GM13977 (cell line): Measurements from ENCODE around the gene MIOX.

Experiments used
- DNase-seq: peaks from one replicate; pipeline ENCODE4 v3.0.0; 2012; ENCODE audit warnings: low spot score
- CTCF ChIP-seq: IDR thresholded peaks from 2 replicates; pipeline ENCODE4 v1.5.1; 2012; ENCODE audit warnings: mild to moderate bottlenecking, control low read depth; ENCODE audit not compliant: insufficient read depth; ENCODE audit errors: extremely low read depth, missing control alignments
- in situ Hi-C: fragments of 300-500 bp; cut with MboI; formaldehyde crosslinking; loops from one replicate; pipeline ENCODE4 v1.12.0; 2022; ENCODE audit warnings: low sequenced_read_pairs, low pct_unique_long_range_greater_than_20kb, mixed read lengths, inconsistent platforms; ENCODE audit not compliant: unreplicated experiment

MIOX gene

DNA sequence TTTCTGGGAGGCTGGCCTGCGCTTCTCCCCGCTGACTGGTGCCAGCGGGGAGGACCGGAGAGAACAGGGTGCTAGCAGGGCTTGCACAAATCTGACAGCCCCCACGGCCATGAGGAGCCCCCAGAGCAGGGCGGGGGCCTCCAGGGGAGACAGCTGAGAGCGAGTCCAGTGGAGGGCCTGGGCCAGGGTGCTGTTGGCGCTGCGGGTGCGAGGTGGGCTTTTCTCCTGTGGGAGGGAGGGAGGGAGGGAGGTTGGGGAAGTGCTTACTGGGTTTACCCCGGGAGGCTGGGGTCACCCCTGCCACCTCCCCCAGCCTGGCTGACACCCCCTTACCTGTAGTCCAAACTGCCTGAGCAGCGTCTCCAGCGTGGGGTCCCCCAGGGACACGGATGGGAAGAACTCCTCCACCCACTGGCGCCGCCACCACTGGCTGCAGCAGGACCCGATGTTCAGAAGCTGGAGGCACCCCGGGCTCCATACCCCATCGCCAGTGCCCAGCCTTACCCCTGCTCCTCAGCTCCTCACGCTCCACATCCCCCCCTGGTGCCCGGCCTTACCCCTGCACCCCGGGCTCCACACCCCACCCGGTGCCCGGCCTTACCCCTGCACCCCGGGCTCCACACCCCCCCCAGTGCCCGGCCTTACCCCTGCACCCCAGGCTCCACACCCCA lies 17.0 kb downstream of the MIOX start:
- peak; percentile 7 for TF ChIP-seq CTCF
- in situ Hi-C loops: no loop called here
- no peak for DNase-seq

DNA sequence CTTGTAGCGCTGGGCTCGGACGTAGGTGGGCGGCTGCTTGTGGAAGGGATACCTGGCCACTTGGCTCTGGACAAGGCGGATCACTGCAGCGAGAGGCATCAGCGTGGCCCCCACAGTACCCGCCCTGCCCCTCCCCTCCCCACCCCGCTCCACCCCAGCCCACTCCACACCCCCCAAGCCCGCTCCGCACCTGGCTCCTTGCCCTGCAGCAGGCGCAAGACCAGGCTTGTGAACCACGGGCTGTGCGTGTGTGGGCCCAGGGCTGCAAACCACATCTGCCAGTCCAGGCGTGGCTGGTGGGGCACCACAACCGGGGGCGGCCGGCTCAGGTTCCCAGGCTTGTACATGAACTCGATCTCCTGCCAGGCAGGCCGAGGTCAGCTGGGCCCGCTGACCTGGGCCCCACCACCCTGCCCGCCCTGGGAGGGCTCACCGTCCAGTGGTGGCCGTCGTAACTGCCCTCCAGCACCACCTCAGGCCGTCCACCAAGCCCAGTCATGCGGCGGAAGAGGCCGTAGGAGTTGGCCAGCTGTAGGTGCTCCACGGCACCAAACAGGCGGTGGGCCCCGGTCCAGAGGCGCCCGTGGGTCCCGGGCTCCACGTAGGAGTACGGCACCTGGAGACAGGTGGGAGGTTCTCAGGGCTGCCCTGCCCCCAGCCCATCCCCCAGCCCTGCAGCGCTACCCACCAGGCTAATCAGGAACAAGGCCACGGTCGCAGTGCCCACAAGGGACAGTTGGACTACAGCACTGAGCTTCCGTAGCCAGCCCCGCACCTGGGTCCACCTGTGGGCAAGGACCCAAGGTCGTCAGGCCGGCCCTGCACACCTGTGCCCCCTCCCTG lies 17.9 kb downstream of the MIOX start:
- DNase-seq: no peak
- in situ Hi-C loops: no loop called here
- TF ChIP-seq CTCF: no peak

DNA sequence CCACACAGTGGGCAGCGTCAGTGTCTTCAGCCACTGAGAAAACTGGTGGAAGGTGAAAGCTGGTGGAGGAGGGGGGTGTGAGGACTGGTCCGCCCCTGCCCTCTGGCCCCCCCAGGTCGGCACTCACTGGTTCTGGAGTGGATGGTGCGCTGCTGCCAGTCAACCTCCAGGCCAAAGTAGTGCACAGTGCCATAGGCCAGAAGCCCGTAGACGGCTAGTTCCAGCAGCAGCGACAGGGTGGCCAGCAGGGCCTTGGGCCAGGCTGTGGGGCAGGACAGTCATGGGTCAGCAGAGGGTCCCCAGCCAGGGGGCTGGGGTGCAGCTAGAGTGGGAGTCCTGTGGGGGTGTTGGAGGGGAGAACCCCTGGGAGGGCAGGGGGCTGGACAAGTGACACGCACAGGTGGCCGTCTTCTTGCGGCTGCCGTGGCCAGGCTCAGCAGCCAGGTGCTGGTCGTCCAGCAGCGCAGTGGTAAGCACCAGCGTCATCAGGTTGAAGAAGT lies 18.7 kb downstream of the MIOX start:
- TF ChIP-seq CTCF: no peak
- in situ Hi-C loops: no loop called here
- DNase-seq: no peak

DNA sequence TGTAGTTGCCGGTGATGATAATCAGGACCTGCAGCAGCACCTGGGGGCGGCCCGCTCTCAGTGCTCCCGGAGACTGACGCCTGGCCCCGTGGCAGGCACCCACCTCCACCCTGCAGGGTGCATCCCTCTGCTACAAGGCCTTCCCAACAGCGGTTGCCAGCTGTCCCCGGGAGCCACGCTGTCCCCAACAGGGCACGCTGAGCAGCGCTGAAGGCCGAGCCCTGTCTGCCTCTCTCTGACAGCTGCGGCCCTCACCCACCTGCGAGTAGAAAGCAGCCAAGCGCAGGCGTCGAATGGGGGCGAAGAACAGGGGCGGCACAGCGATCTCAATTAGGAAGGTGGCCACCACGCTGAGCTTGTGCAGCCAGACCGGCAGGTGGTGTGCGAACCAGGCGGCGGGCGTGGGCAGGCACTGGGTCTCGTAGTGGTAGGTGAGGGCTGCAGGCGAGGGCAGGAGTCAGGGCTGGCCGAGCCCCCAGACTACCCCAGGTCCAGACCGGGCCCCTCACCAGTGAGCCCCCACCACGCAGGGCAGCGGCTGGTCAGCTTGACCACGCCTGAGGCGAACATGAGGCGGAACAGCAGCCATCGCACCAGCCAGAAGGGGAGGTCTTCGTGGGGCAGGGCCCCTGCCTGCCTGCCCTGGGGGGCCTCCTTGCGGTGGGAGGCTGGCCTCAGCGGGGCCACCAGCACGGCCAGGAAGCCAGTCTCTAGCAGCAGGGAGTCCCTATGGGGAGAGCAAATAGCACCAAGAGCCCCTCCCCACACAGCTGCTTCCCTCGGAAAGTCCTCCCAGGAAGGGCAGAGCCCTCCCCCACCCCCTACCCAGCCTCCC lies 19.3 kb downstream of the MIOX start:
- in situ Hi-C loops: no loop called here
- no peak for TF ChIP-seq CTCF
- DNase-seq: no peak

- no peak for DNase-seq
- in situ Hi-C loops: no loop called here
- TF ChIP-seq CTCF: no peak
These were observed 20.2 kb downstream of the MIOX start for GRCh38 chr22:50506611-50507420.

DNA sequence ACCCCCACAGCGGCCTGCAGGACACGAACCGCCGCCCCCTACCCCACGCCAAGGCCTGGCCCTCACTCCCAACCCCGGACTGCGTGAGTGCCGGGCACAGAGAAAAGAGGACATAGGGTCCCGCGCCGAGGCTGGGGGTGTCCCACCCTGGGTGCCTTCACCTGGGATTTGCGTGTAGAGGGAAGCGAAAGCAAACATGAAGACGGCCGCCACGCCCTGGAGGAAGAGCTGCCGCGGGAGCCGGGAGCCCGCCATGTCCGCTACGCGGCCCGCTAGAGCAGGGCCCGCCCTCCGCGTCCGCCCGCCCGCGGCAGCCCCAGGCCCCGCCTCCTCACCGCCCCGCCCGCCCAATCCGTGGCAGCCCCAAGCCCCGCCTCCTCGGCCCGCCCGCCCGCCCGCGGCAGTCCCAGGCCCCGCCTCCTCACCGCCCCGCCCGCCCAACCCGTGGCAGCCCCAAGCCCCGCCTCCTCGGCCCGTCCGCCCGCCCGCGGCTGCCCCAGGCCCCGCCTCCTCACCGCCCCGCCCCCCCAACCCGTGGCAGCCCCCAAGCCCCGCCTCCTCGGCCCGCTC lies 20.8 kb downstream of the MIOX start, which contains the start of gene LMF2:
Gene LMF2 (minus strand): TSS at position 282 of the 570 bp plus-strand sequence. CDS start 27 bp downstream, at position 255.
- peak; percentile 99 for DNase-seq
- TF ChIP-seq CTCF: no peak
- in situ Hi-C loops: no loop called here
